SU-DHL-6 (cell line): ENCODE measurements around the gene SEMA3D.

Source experiments
- H2AFZ ChIP-seq: fragments of 200-600 bp; sonication (generic); 2 replicates; pipeline ENCODE4 v1.6.1; 2014; ENCODE audit warnings: low read depth, mild to moderate bottlenecking, moderate library complexity, mixed read lengths, antibody characterized with exemption, low read length; ENCODE audit not compliant: severe bottlenecking
- H3F3A ChIP-seq: fragments of 200-600 bp; shearing (Covaris generic); 2 replicates; pipeline ENCODE4 v1.6.0; 2016; ENCODE audit warnings: antibody characterized with exemption, mild to moderate bottlenecking; ENCODE audit not compliant: insufficient read depth
- H3K27ac ChIP-seq: fragments of 200-600 bp; sonication (generic); 2 replicates; pipeline ENCODE4 v1.5.1; 2016; ENCODE audit warnings: low read depth, mild to moderate bottlenecking, low read length, moderate library complexity, mixed read lengths
- H3K27me3 ChIP-seq: fragments of 200-600 bp; sonication (generic), shearing (Covaris generic); 2 replicates; pipeline ENCODE4 v1.6.0; 2014; ENCODE audit warnings: mild to moderate bottlenecking, low read length
- H3K36me3 ChIP-seq: fragments of 200-600 bp; sonication (generic); 2 replicates; pipeline ENCODE4 v1.6.1; 2014; ENCODE audit warnings: mild to moderate bottlenecking, low read length, mixed read lengths
- H3K4me2 ChIP-seq: fragments of 300-600, 200-600 bp; shearing (Covaris generic), sonication (generic); 2 replicates; pipeline ENCODE4 v1.6.0; 2014; ENCODE audit warnings: low read length, low read depth, mild to moderate bottlenecking; ENCODE audit not compliant: poor library complexity, severe bottlenecking
- H3K4me3 ChIP-seq: fragments of 200-600 bp; sonication (generic); 2 replicates; pipeline ENCODE4 v1.5.1; 2014; ENCODE audit warnings: antibody characterized with exemption, low read length, mild to moderate bottlenecking, mixed read lengths; ENCODE audit not compliant: insufficient read depth, poor library complexity, severe bottlenecking
- H3K79me2 ChIP-seq: fragments of 200-600 bp; sonication (generic); 2 replicates; pipeline ENCODE4 v1.6.1; 2014; ENCODE audit warnings: mild to moderate bottlenecking, low read length, moderate library complexity; ENCODE audit not compliant: insufficient read depth
- H3K9ac ChIP-seq: fragments of 200-600 bp; sonication (generic); 2 replicates; pipeline ENCODE4 v1.7.0; 2014; ENCODE audit warnings: mild to moderate bottlenecking, low read length
- H3K9me2 ChIP-seq: fragments of 200-600 bp; sonication (generic); replicated peaks from 2 replicates; pipeline ENCODE4 v1.6.1; 2014; ENCODE audit warnings: low read length; ENCODE audit not compliant: insufficient read depth
- H3K9me3 ChIP-seq: fragments of 200-600 bp; sonication (generic); 2 replicates; pipeline ENCODE4 v1.6.1; 2014; ENCODE audit warnings: low read length, mixed read lengths; ENCODE audit not compliant: insufficient read depth
- H4K20me1 ChIP-seq: fragments of 200-600 bp; sonication (generic); 2 replicates; pipeline ENCODE4 v1.6.1; 2014; ENCODE audit warnings: low read depth, mild to moderate bottlenecking, antibody characterized with exemption, low read length, moderate library complexity, mixed read lengths
- CTCF ChIP-seq: fragments of 200-600 bp; sonication (generic); IDR thresholded peaks from one replicate; pipeline ENCODE4 v1.5.1; 2017; ENCODE audit warnings: antibody characterized with exemption, mild to moderate bottlenecking, low read length, moderate library complexity; ENCODE audit not compliant: insufficient read depth, poor library complexity, severe bottlenecking
- EZH2phosphoT487 ChIP-seq: fragments of 200-600 bp; sonication (generic), shearing (Covaris generic); conservative IDR thresholded peaks from 2 replicates; pipeline ENCODE4 v1.6.1; 2018; ENCODE audit warnings: mild to moderate bottlenecking, antibody characterized with exemption, low read length, moderate library complexity, mixed read lengths

Gene SEMA3D

GRCh38 chr7:85220651-85221050 lies 33.8 kb upstream of the SEMA3D start:
- H3K4me3 ChIP-seq, result no peak overlapping the region
- H2AFZ ChIP-seq, result no peak overlapping the region
- H4K20me1 ChIP-seq, result no peaks in the 10 kb centered on the region
- TF ChIP-seq EZH2phosphoT487, result no peak
- no peak for TF ChIP-seq CTCF
- H3F3A ChIP-seq, result no peaks in the 10 kb centered on the region
- no peak overlapping the region for H3K27ac ChIP-seq
- no peak overlapping the region for H3K9ac ChIP-seq
- H3K79me2 ChIP-seq, result no peaks in the 10 kb centered on the region
- H3K36me3 ChIP-seq, result no peaks in the 10 kb centered on the region
- no peaks in the 10 kb centered on the region for H3K9me2 ChIP-seq
- no peak overlapping the region for H3K4me2 ChIP-seq
- H3K27me3 ChIP-seq, result no peaks in the 10 kb centered on the region
- H3K9me3 ChIP-seq, result no peaks in the 10 kb centered on the region

- no peaks in the 10 kb centered on the region for H3K9me3 ChIP-seq
- H3K4me2 ChIP-seq, result no peak overlapping the region
Observed at GRCh38 chr7:85220023-85220422, 33.2 kb upstream of the SEMA3D start.

GRCh38 chr7:85217085-85217484 lies 30.2 kb upstream of the SEMA3D start:
- H3K27me3 ChIP-seq, result no peaks in the 10 kb centered on the region
- H3K9me3 ChIP-seq, result no peaks in the 10 kb centered on the region
- no peak overlapping the region for H3K9ac ChIP-seq
- H3K9me2 ChIP-seq, result no peaks in the 10 kb centered on the region
- no peaks in the 10 kb centered on the region for H3K79me2 ChIP-seq
- no peak overlapping the region for H3K27ac ChIP-seq
- no peaks in the 10 kb centered on the region for H3K36me3 ChIP-seq
- no peak overlapping the region for H3K4me2 ChIP-seq
- H2AFZ ChIP-seq, result no peak overlapping the region
- H3F3A ChIP-seq, result no peaks in the 10 kb centered on the region
- TF ChIP-seq CTCF (no peak), EZH2phosphoT487 (no peak)
- no peak overlapping the region for H3K4me3 ChIP-seq
- no peaks in the 10 kb centered on the region for H4K20me1 ChIP-seq

More at GRCh38 chr7:85220023-85220422, 33.2 kb upstream of the SEMA3D start:
- Histone ChIP-seq H3K9me2 (no peaks in the 10 kb centered on the region), H3K27me3 (no peaks in the 10 kb centered on the region), H3K4me3 (no peak overlapping the region), H3K27ac (no peak overlapping the region), H2AFZ (no peak overlapping the region), H3K79me2 (no peaks in the 10 kb centered on the region), H3F3A (no peaks in the 10 kb centered on the region), H4K20me1 (no peaks in the 10 kb centered on the region), H3K9ac (no peak overlapping the region), H3K36me3 (no peaks in the 10 kb centered on the region)
- TF ChIP-seq EZH2phosphoT487, result no peak
- no peak for TF ChIP-seq CTCF

- no peaks in the 10 kb centered on the region for H3K9me3 ChIP-seq
Observed at GRCh38 chr7:85215098-85215497, 28.2 kb upstream of the SEMA3D start.

More at GRCh38 chr7:85215098-85215497, 28.2 kb upstream of the SEMA3D start:
- Histone ChIP-seq H4K20me1 (no peaks in the 10 kb centered on the region), H3K36me3 (no peaks in the 10 kb centered on the region), H3K79me2 (no peaks in the 10 kb centered on the region), H3K4me3 (no peak overlapping the region), H3K27me3 (no peaks in the 10 kb centered on the region), H2AFZ (no peak overlapping the region), H3K4me2 (no peak overlapping the region), H3K27ac (no peak overlapping the region), H3K9me2 (no peaks in the 10 kb centered on the region), H3K9ac (no peak overlapping the region), H3F3A (no peaks in the 10 kb centered on the region)
- TF ChIP-seq EZH2phosphoT487, result no peak
- TF ChIP-seq CTCF, result no peak
